ENCODE measurements around the gene ZNF692.
A peak's percentile ranks its signal among the peaks of the same experiment; 100 is the strongest.

ZNF692 gene

GRCh38 chr1:248858891-248859889, at the start of gene ZNF692:
Gene ZNF692, minus strand, starts transcription at chr1:248859085. Its CDS starts 776 bp downstream, at chr1:248858309.
- H3K4me2 ChIP-seq (ENCODE audit: low read length), result peak within 1 kb of the TSS; percentile 85

GRCh38 chr1:248906753-248907661, 48.1 kb upstream of the ZNF692 start:
- peaks cover 45% of the 10 kb centered on the region for H3K79me2 ChIP-seq (ENCODE audit: control insufficient read depth, low read length)
- H3K4me2 ChIP-seq (ENCODE audit: low read length), result peak overlapping the region; percentile 75
- peaks cover 20% of the 10 kb centered on the region for H3K4me1 ChIP-seq (ENCODE audit: control insufficient read depth, low read length)
- no peaks in the 10 kb centered on the region for H4K20me1 ChIP-seq (ENCODE audit: control insufficient read depth, insufficient read depth, low read depth, low read length)
- no peaks in the 10 kb centered on the region; the same call in 1 of the 2 replicates for H3K36me3 ChIP-seq (ENCODE audit: control insufficient read depth, low read length)
- no peaks in the 10 kb centered on the region for H3K9me3 ChIP-seq (ENCODE audit: control insufficient read depth, insufficient read depth, low read length)
- peak overlapping the region; percentile 77 for H3K4me3 ChIP-seq (ENCODE audit: low read length)
- no peaks in the 10 kb centered on the region for H3F3A ChIP-seq (ENCODE audit: control insufficient read depth, insufficient read depth)
- no peaks in the 10 kb centered on the region for H3K27me3 ChIP-seq (ENCODE audit: control insufficient read depth, low read length)
- no peaks in the 10 kb centered on the region for H3K9me2 ChIP-seq (replicated peaks; ENCODE audit: control insufficient read depth, low read length)
- TF ChIP-seq, protein P1, sequence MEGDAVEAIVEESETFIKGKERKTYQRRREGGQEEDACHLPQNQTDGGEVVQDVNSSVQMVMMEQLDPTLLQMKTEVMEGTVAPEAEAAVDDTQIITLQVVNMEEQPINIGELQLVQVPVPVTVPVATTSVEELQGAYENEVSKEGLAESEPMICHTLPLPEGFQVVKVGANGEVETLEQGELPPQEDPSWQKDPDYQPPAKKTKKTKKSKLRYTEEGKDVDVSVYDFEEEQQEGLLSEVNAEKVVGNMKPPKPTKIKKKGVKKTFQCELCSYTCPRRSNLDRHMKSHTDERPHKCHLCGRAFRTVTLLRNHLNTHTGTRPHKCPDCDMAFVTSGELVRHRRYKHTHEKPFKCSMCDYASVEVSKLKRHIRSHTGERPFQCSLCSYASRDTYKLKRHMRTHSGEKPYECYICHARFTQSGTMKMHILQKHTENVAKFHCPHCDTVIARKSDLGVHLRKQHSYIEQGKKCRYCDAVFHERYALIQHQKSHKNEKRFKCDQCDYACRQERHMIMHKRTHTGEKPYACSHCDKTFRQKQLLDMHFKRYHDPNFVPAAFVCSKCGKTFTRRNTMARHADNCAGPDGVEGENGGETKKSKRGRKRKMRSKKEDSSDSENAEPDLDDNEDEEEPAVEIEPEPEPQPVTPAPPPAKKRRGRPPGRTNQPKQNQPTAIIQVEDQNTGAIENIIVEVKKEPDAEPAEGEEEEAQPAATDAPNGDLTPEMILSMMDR (IDR thresholded peaks at IDR 0.05; ENCODE audit: low read depth, low read length, poor library complexity, severe bottlenecking), result no peak
- no peak for TF ChIP-seq EZH2phosphoT487 (IDR thresholded peaks at IDR 0.05; ENCODE audit: borderline replicate concordance, low read length)
- no peak overlapping the region for H3K27ac ChIP-seq (ENCODE audit: low read depth, low read length)

More at GRCh38 chr1:248858891-248859889, at the start of gene ZNF692:
- Histone ChIP-seq H3K4me1 (ENCODE audit: control insufficient read depth, low read length) (peaks cover 52% of the 10 kb centered on the region), H3K4me3 (ENCODE audit: low read length) (peak within 1 kb of the TSS; percentile 87), H3K79me2 (ENCODE audit: control insufficient read depth, low read length) (peaks cover 19% of the 10 kb centered on the region), H4K20me1 (ENCODE audit: control insufficient read depth, insufficient read depth, low read depth, low read length) (no peaks in the 10 kb centered on the region), H3K27ac (ENCODE audit: low read depth, low read length) (peak within 1 kb of the TSS; percentile 61), H3K36me3 (ENCODE audit: control insufficient read depth, low read length) (peaks cover 23% of the 10 kb centered on the region), H3K27me3 (ENCODE audit: control insufficient read depth, low read length) (no peaks in the 10 kb centered on the region), H3K9me3 (ENCODE audit: control insufficient read depth, insufficient read depth, low read length) (no peaks in the 10 kb centered on the region), H3F3A (ENCODE audit: control insufficient read depth, insufficient read depth) (no peaks in the 10 kb centered on the region; the same call in 1 of the 2 replicates), H3K9me2 (replicated peaks; ENCODE audit: control insufficient read depth, low read length) (no peaks in the 10 kb centered on the region)
- no peak for TF ChIP-seq EZH2phosphoT487 (IDR thresholded peaks at IDR 0.05; ENCODE audit: borderline replicate concordance, low read length)
- TF ChIP-seq, protein P1 (IDR thresholded peaks at IDR 0.05; ENCODE audit: low read depth, low read length, poor library complexity, severe bottlenecking), result peak; percentile 3

GRCh38 chr1:248906009-248906752, 47.3 kb upstream of the ZNF692 start, which contains the start of gene PGBD2:
Gene PGBD2, plus strand, starts transcription at chr1:248906235. Its CDS starts 7,628 bp downstream, at chr1:248913863.
- H4K20me1 ChIP-seq (ENCODE audit: control insufficient read depth, insufficient read depth, low read depth, low read length), result no peaks in the 10 kb centered on the region
- H3K9me2 ChIP-seq (replicated peaks; ENCODE audit: control insufficient read depth, low read length), result no peaks in the 10 kb centered on the region
- H3K27me3 ChIP-seq (ENCODE audit: control insufficient read depth, low read length), result no peaks in the 10 kb centered on the region
- H3K9me3 ChIP-seq (ENCODE audit: control insufficient read depth, insufficient read depth, low read length), result no peaks in the 10 kb centered on the region
- peak within 1 kb of the TSS; percentile 90 for H3K4me3 ChIP-seq (ENCODE audit: low read length)
- no peaks in the 10 kb centered on the region; the same call in 1 of the 2 replicates for H3K36me3 ChIP-seq (ENCODE audit: control insufficient read depth, low read length)
- peak within 1 kb of the TSS; percentile 69 for H3K27ac ChIP-seq (ENCODE audit: low read depth, low read length)
- H3F3A ChIP-seq (ENCODE audit: control insufficient read depth, insufficient read depth), result no peaks in the 10 kb centered on the region
- H3K79me2 ChIP-seq (ENCODE audit: control insufficient read depth, low read length), result peaks cover 42% of the 10 kb centered on the region
- TF ChIP-seq, protein P1 (IDR thresholded peaks at IDR 0.05; ENCODE audit: low read depth, low read length, poor library complexity, severe bottlenecking), result peak; percentile 76
- no peak for TF ChIP-seq EZH2phosphoT487 (IDR thresholded peaks at IDR 0.05; ENCODE audit: borderline replicate concordance, low read length)
- peaks cover 20% of the 10 kb centered on the region for H3K4me1 ChIP-seq (ENCODE audit: control insufficient read depth, low read length)
- H3K4me2 ChIP-seq (ENCODE audit: low read length), result peak within 1 kb of the TSS; percentile 95

All from DOHH2 (cell line).